WTC11 (cell line): ENCODE measurements around the gene CLN3. TPM values are rescaled to one million over a fixed set of nuclear protein-coding genes. Genes with fewer than 3 reads are reported as not detected.
"Not testable (repeated sequence)": the region's sequence is repeated elsewhere in the genome, so short reads cannot be mapped to it uniquely, and the experiment has no call there.

Experiments
- ATAC-seq: fragments of 200-7000 bp; cut with Tn5 transposase; 2 replicates; pipeline ENCODE4 v1.10.0; 2021; ENCODE audit warnings: mild to moderate bottlenecking, moderate library complexity
- CTCF ChIA-PET: fragments of 300-600 bp; sonication (Branson Sonifier 250); formaldehyde crosslinking; loops from one replicate; lab custom pipeline; 2021; ENCODE audit warnings: antibody characterized with exemption; lab: Charles Lee
- POLR2A ChIA-PET: fragments of 350-600 bp; sonication (Branson Sonifier 250); formaldehyde crosslinking; loops from one replicate; lab custom pipeline; 2021; ENCODE audit warnings: antibody characterized with exemption; lab: Charles Lee
- DNase-seq: peaks from one replicate; pipeline ENCODE4 v3.0.0; 2021; ENCODE audit warnings: low spot score
- H3K27ac Mint-ChIP-seq: 2 replicates; pipeline ENCODE4 v1.8.0; 2021; ENCODE audit warnings: mixed read lengths
- H3K27me3 Mint-ChIP-seq: 2 replicates; pipeline ENCODE4 v1.8.0; 2021; ENCODE audit warnings: low read depth, mild to moderate bottlenecking, moderate library complexity, mixed read lengths
- H3K36me3 Mint-ChIP-seq: 2 replicates; pipeline ENCODE4 v1.8.0; 2021; ENCODE audit warnings: mixed read lengths
- H3K4me1 Mint-ChIP-seq: 2 replicates; pipeline ENCODE4 v1.8.0; 2022; ENCODE audit warnings: mixed read lengths
- H3K4me3 Mint-ChIP-seq: 2 replicates; pipeline ENCODE4 v1.8.0; 2021; ENCODE audit warnings: mild to moderate bottlenecking, moderate library complexity, mixed read lengths
- H3K9me3 Mint-ChIP-seq: 2 replicates; pipeline ENCODE4 v1.8.0; 2021; ENCODE audit warnings: mixed read lengths
- ATF1 ChIP-seq: sonication (generic); formaldehyde crosslinking; IDR thresholded peaks from 2 replicates; pipeline ENCODE4 v1.8.1; 2023; ENCODE audit warnings: mild to moderate bottlenecking, moderate library complexity, missing genetic modification reagents
- ELF4 ChIP-seq: sonication (generic); formaldehyde crosslinking; IDR thresholded peaks from 2 replicates; pipeline ENCODE4 v1.8.1; 2022; ENCODE audit warnings: low read depth, mild to moderate bottlenecking, moderate library complexity, missing genetic modification reagents
- ERG ChIP-seq: fragments of 250-450 bp; sonication (Bioruptor Pico); IDR thresholded peaks from 2 replicates; pipeline ENCODE4 v1.8.0; 2021; ENCODE audit warnings: mild to moderate bottlenecking
- ETV6 ChIP-seq: sonication (generic); formaldehyde crosslinking; IDR thresholded peaks from 2 replicates; pipeline ENCODE4 v1.8.1; 2022; ENCODE audit warnings: mild to moderate bottlenecking, missing genetic modification reagents
- JUN ChIP-seq: sonication (generic); formaldehyde crosslinking; IDR thresholded peaks from 2 replicates; pipeline ENCODE4 v1.8.0; 2023; ENCODE audit warnings: mild to moderate bottlenecking, missing genetic modification reagents
- MYBL2 ChIP-seq: sonication (generic); formaldehyde crosslinking; IDR thresholded peaks from 2 replicates; pipeline ENCODE4 v1.8.1; 2023; ENCODE audit warnings: mild to moderate bottlenecking, moderate library complexity, missing genetic modification reagents
- NFE2L1 ChIP-seq: sonication (generic); formaldehyde crosslinking; IDR thresholded peaks from 2 replicates; pipeline ENCODE4 v1.8.1; 2023; ENCODE audit warnings: missing genetic modification reagents
- PRDM15 ChIP-seq: sonication (generic); formaldehyde crosslinking; IDR thresholded peaks from 2 replicates; pipeline ENCODE4 v1.8.0; 2022; ENCODE audit warnings: missing genetic modification reagents
- PREB ChIP-seq: sonication (generic); formaldehyde crosslinking; IDR thresholded peaks from 2 replicates; pipeline ENCODE4 v1.8.1; 2022; ENCODE audit warnings: mild to moderate bottlenecking, missing genetic modification reagents, moderate library complexity, borderline replicate concordance
- STAT6 ChIP-seq: sonication (generic); formaldehyde crosslinking; conservative IDR thresholded peaks from 2 replicates; pipeline ENCODE4 v1.8.1; 2023; ENCODE audit warnings: mild to moderate bottlenecking, low read depth, missing genetic modification reagents, moderate library complexity
- ZBTB43 ChIP-seq: sonication (generic); formaldehyde crosslinking; IDR thresholded peaks from 2 replicates; pipeline ENCODE4 v1.8.1; 2023; ENCODE audit warnings: mild to moderate bottlenecking, missing genetic modification reagents
- ZMAT4 ChIP-seq: fragments of 250-450 bp; sonication (Bioruptor Pico); IDR thresholded peaks from 2 replicates; pipeline ENCODE4 v1.9.0; 2021; ENCODE audit warnings: mild to moderate bottlenecking
- ZNF138 ChIP-seq: sonication (generic); formaldehyde crosslinking; conservative IDR thresholded peaks from 2 replicates; pipeline ENCODE4 v1.8.1; 2022; ENCODE audit warnings: mild to moderate bottlenecking, moderate library complexity, missing genetic modification reagents
- ZNF317 ChIP-seq: sonication (generic); formaldehyde crosslinking; IDR thresholded peaks from 2 replicates; pipeline ENCODE4 v1.8.1; 2023; ENCODE audit warnings: low read depth, mild to moderate bottlenecking, moderate library complexity, missing genetic modification reagents, borderline replicate concordance
- ZNF423 ChIP-seq: fragments of 250-450 bp; sonication (Bioruptor Pico); IDR thresholded peaks from 2 replicates; pipeline ENCODE4 v2.1.2; 2022; ENCODE audit warnings: mild to moderate bottlenecking, moderate library complexity
- total RNA-seq: library from RNA; stranded (reverse); gene quantifications from 3 replicates; pipeline ENCODE4 v1.2.3, GENCODE V29; 2021
- TF ChIP-seq, protein P1 (sequence below): sonication (generic); formaldehyde crosslinking; IDR thresholded peaks from 2 replicates; pipeline ENCODE4 v1.8.1; 2022; ENCODE audit warnings: low read depth, mild to moderate bottlenecking, moderate library complexity, missing genetic modification reagents, borderline replicate concordance

Gene CLN3
- total RNA-seq, 1 experiment from 2014 or later, result 23.9 TPM

GRCh38 chr16:28501258-28502232 lies 9.7 kb upstream of the CLN3 start:
- CTCF ChIA-PET, result no interaction called here
- H3K4me3 Mint-ChIP-seq, result no peak overlapping the region
- no peaks in the 10 kb centered on the region for H3K4me1 Mint-ChIP-seq
- H3K27me3 Mint-ChIP-seq, result peaks cover 5% of the 10 kb centered on the region
- POLR2A ChIA-PET, result no interaction called here
- no peak overlapping the region for H3K27ac Mint-ChIP-seq
- ATAC-seq, result no peak
- no peaks in the 10 kb centered on the region for H3K9me3 Mint-ChIP-seq
- 0 out of 2 replicates have a peak, but pooled peaks have one; percentile 27 for TF ChIP-seq ZBTB43 (CRISPR knock-in tag)
- TF ChIP-seq PREB (CRISPR knock-in tag), result no peak
- TF ChIP-seq ZNF138 (CRISPR knock-in tag), result no peak
- no peaks in the 10 kb centered on the region for H3K36me3 Mint-ChIP-seq
- DNase-seq, result no peak

- H3K36me3 Mint-ChIP-seq, H3K27me3 Mint-ChIP-seq, H3K4me3 Mint-ChIP-seq, POLR2A ChIA-PET, ATAC-seq, H3K4me1 Mint-ChIP-seq, CTCF ChIA-PET, H3K9me3 Mint-ChIP-seq, DNase-seq: not testable (repeated sequence)
- 0 out of 2 replicates have a peak overlapping the region, but pooled peaks have one; percentile 38 for H3K27ac Mint-ChIP-seq
Observed at GRCh38 chr16:28500476-28501180, 8.8 kb upstream of the CLN3 start.

GRCh38 chr16:28499854-28500253 lies 8.0 kb upstream of the CLN3 start:
- Mint-ChIP-seq H3K36me3 (no peaks in the 10 kb centered on the region), H3K9me3 (no peaks in the 10 kb centered on the region), H3K4me1 (no peaks in the 10 kb centered on the region), H3K27ac (no peak overlapping the region), H3K4me3 (no peak overlapping the region), H3K27me3 (peaks cover 5% of the 10 kb centered on the region)
- no peak for ATAC-seq
- ChIA-PET CTCF (no interaction called here), POLR2A (interaction anchor here (0.5 kb wide), 1 partner anchor 22 kb away, joined by 5 read pairs; no protein-coding TSS in a partner anchor)
- no peak for DNase-seq
- TF ChIP-seq, protein P1, sequence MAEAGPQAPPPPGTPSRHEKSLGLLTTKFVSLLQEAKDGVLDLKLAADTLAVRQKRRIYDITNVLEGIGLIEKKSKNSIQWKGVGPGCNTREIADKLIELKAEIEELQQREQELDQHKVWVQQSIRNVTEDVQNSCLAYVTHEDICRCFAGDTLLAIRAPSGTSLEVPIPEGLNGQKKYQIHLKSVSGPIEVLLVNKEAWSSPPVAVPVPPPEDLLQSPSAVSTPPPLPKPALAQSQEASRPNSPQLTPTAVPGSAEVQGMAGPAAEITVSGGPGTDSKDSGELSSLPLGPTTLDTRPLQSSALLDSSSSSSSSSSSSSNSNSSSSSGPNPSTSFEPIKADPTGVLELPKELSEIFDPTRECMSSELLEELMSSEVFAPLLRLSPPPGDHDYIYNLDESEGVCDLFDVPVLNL (CRISPR knock-in tag), result no peak
- TF ChIP-seq ZNF317 (CRISPR knock-in tag), result no peak
- TF ChIP-seq NFE2L1 (CRISPR knock-in tag), result no peak
- no peak for TF ChIP-seq ELF4 (CRISPR knock-in tag)
- no peak for TF ChIP-seq ZMAT4
- TF ChIP-seq PRDM15 (CRISPR knock-in tag), result no peak
- TF ChIP-seq MYBL2, result no peak
- TF ChIP-seq ATF1 (CRISPR knock-in tag), result no peak
- no peak for TF ChIP-seq ERG (CRISPR knock-in tag)
- no peak for TF ChIP-seq ETV6
- TF ChIP-seq JUN (CRISPR knock-in tag), result no peak
- TF ChIP-seq STAT6 (CRISPR knock-in tag), result no peak
- no peak for TF ChIP-seq ZNF423 (CRISPR knock-in tag)
